Fibroblast of lung (primary cell): ENCODE results near the gene ORC4. TPM values are rescaled to one million over a fixed set of nuclear protein-coding genes. Genes with fewer than 3 reads are reported as not detected.
A peak's percentile ranks its signal among the peaks of the same experiment; 100 is the strongest.

Source experiments
- DNase-seq, 2 donors: peaks; one replicate each; pipeline versions ENCODE4 v3.0.0 to v3.0.0-alpha.2; 2010; ENCODE audit warnings: low read depth in 2 of 2
- H2AFZ ChIP-seq: 2 replicates; pipeline ENCODE4 v1.5.1; 2012; ENCODE audit warnings: low read length, control low read depth, inconsistent platforms
- H3K27ac ChIP-seq: 2 replicates; pipeline ENCODE4 v1.5.1; 2011; ENCODE audit warnings: low read length, control low read depth; ENCODE audit not compliant: insufficient read depth
- H3K27me3 ChIP-seq: 2 replicates; pipeline ENCODE4 v1.5.1; 2011; ENCODE audit warnings: mild to moderate bottlenecking, low read length; ENCODE audit not compliant: control insufficient read depth, insufficient read depth
- H3K36me3 ChIP-seq: 2 replicates; pipeline ENCODE4 v1.5.1; 2011; ENCODE audit warnings: low read length; ENCODE audit not compliant: control insufficient read depth, insufficient read depth
- H3K4me1 ChIP-seq: 2 replicates; pipeline ENCODE4 v1.5.1; 2011; ENCODE audit warnings: low read length; ENCODE audit not compliant: control insufficient read depth, insufficient read depth; ENCODE audit errors: extremely low read depth
- H3K4me2 ChIP-seq: 2 replicates; pipeline ENCODE4 v1.5.1; 2011; ENCODE audit warnings: low read length, control low read depth; ENCODE audit not compliant: insufficient read depth; ENCODE audit errors: extremely low read depth
- H3K4me3 ChIP-seq, 4 experiments: fragments of 200-600 bp in 1 of 4; sonication (generic) in 1 of 4; replicated peaks in 1 of 4; 2 replicates each; pipeline ENCODE4 v1.5.1; 2011 to 2016; ENCODE audit warnings: low read length in 4 of 4, low read depth in 3 of 4, mild to moderate bottlenecking in 3 of 4, control low read depth in 2 of 4, inconsistent platforms in 1 of 4, mixed read lengths in 1 of 4; ENCODE audit not compliant: insufficient read depth in 1 of 4; ENCODE audit errors: control extremely low read depth in 1 of 4
- H3K79me2 ChIP-seq: 2 replicates; pipeline ENCODE4 v1.5.1; 2012; ENCODE audit warnings: mild to moderate bottlenecking, low read length, inconsistent platforms; ENCODE audit not compliant: control insufficient read depth, insufficient read depth
- H3K9ac ChIP-seq: 2 replicates; pipeline ENCODE4 v1.5.1; 2011; ENCODE audit warnings: mild to moderate bottlenecking, low read length, control low read depth; ENCODE audit not compliant: insufficient read depth
- H3K9me3 ChIP-seq: 2 replicates; pipeline ENCODE4 v1.5.1; 2012; ENCODE audit warnings: low read depth, low read length; ENCODE audit not compliant: control insufficient read depth, insufficient read depth
- H4K20me1 ChIP-seq: 2 replicates; pipeline ENCODE4 v1.5.1; 2011; ENCODE audit warnings: low read length; ENCODE audit not compliant: control insufficient read depth, insufficient read depth; ENCODE audit errors: extremely low read depth
- EZH2 ChIP-seq: IDR thresholded peaks from 2 replicates; pipeline ENCODE4 v1.5.1; 2012; ENCODE audit warnings: low read length, control low read depth, mild to moderate bottlenecking; ENCODE audit errors: missing control alignments
- polyA plus RNA-seq, 2 donors: library from polyadenylated mRNA; depleted of rRNA in 1 of 2; stranded (reverse) in 1 of 2; unstranded in 1 of 2; fragments of >200 nt; gene quantifications; 2 replicates each; pipeline ENCODE4 v1.2.1, GENCODE V29; 2011 to 2012; ENCODE audit warnings: missing spikeins in 1 of 2
- total RNA-seq: library from RNA; depleted of rRNA; stranded (reverse); fragments of >200 nt; gene quantifications from 2 replicates; pipeline ENCODE4 v1.2.1, GENCODE V29; 2014
- TF ChIP-seq, protein P1 (sequence below), 2 donors: IDR thresholded peaks in 1 of 2; conservative IDR thresholded peaks in 1 of 2; 1 replicate in 1 of 2; 2 replicates in 1 of 2; pipeline ENCODE4 v1.5.1; 2011 to 2012; ENCODE audit warnings: low read length in 2 of 2, control low read depth in 1 of 2, inconsistent platforms in 1 of 2, low read depth in 1 of 2, mild to moderate bottlenecking in 1 of 2

The ORC4 gene
- total and polyA plus RNA-seq, 2 donors (not counting 1 experiment from before 2014, with no cell fraction given), result 24.3 to 49.0 TPM

- Histone ChIP-seq H3K27ac (no peak overlapping the region), H3K27me3 (no peaks in the 10 kb centered on the region), H3K4me2 (peak overlapping the region; percentile 35), H2AFZ (no peak overlapping the region), H4K20me1 (no peaks in the 10 kb centered on the region), H3K9me3 (no peaks in the 10 kb centered on the region), H3K4me1 (no peaks in the 10 kb centered on the region), H3K4me3 (no peak overlapping the region), H3K36me3 (no peaks in the 10 kb centered on the region), H3K9ac (no peak overlapping the region), H3K79me2 (peaks cover 4% of the 10 kb centered on the region)
- peak in 1 of 2 donors; percentile 30 for DNase-seq
- TF ChIP-seq, protein P1, sequence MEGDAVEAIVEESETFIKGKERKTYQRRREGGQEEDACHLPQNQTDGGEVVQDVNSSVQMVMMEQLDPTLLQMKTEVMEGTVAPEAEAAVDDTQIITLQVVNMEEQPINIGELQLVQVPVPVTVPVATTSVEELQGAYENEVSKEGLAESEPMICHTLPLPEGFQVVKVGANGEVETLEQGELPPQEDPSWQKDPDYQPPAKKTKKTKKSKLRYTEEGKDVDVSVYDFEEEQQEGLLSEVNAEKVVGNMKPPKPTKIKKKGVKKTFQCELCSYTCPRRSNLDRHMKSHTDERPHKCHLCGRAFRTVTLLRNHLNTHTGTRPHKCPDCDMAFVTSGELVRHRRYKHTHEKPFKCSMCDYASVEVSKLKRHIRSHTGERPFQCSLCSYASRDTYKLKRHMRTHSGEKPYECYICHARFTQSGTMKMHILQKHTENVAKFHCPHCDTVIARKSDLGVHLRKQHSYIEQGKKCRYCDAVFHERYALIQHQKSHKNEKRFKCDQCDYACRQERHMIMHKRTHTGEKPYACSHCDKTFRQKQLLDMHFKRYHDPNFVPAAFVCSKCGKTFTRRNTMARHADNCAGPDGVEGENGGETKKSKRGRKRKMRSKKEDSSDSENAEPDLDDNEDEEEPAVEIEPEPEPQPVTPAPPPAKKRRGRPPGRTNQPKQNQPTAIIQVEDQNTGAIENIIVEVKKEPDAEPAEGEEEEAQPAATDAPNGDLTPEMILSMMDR (conservative IDR thresholded peaks at IDR 0.05 in 1 of 2, IDR thresholded peaks at IDR 0.05 in 1 of 2; ENCODE audit: low read depth in 1 of 2, low read length in 2 of 2), result no peak
- TF ChIP-seq EZH2, result no peak
Measured at GRCh38 chr2:147884830-147885229, 135.7 kb downstream of the ORC4 start.

DNA sequence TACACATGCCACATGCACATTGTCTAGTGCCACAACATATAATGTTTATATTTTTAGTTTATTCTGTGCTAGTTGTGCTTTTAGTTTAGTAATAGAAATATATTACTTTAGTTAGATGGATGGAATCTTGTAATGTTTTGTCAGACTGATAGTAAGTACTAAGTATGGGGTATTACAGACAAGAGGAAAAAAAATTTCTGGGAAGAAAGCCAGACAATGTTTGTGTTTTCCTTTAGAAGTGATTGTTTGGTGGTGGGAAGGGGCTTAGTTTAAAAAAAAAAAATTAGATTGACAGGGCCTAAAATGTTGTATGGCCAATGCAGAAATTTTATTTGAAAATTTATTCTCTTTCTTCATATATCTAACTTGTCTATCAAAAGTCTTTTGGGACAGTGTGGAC, 137.9 kb downstream of the ORC4 start:
- Histone ChIP-seq H3K36me3 (no peaks in the 10 kb centered on the region), H3K27ac (no peak overlapping the region), H3K27me3 (no peaks in the 10 kb centered on the region), H3K4me3 (no peak overlapping the region), H2AFZ (no peak overlapping the region), H3K4me2 (no peak overlapping the region), H3K9me3 (no peaks in the 10 kb centered on the region), H3K9ac (no peak overlapping the region), H4K20me1 (no peaks in the 10 kb centered on the region), H3K4me1 (no peaks in the 10 kb centered on the region), H3K79me2 (peaks cover 4% of the 10 kb centered on the region)
- no peak for DNase-seq
- no peak for TF ChIP-seq EZH2
- TF ChIP-seq, protein P1 (conservative IDR thresholded peaks at IDR 0.05 in 1 of 2, IDR thresholded peaks at IDR 0.05 in 1 of 2; ENCODE audit: low read depth in 1 of 2, low read length in 2 of 2), result no peak

Other genes with a start within 250 kb of the ORC4 start
- gene ACVR2A, start 175.7 kb downstream of the ORC4 start, total RNA-seq, result 8.9 and 29.3 TPM in 2 replicates
- 8.0 and 9.8 TPM in 2 replicates for gene ACVR2A, start 175.7 kb downstream of the ORC4 start, polyA plus RNA-seq
- 12.8 and 26.1 TPM in 2 replicates for gene MBD5, start 354 bp upstream of the ORC4 start, total RNA-seq
- 25.6 and 32.4 TPM in 2 replicates for gene MBD5, start 354 bp upstream of the ORC4 start, polyA plus RNA-seq